UCSD-AML1 (cell line): ENCODE measurements around the gene ZNF439.
"Not testable (repeated sequence)": the region's sequence is repeated elsewhere in the genome, so short reads cannot be mapped to it uniquely, and the experiment has no call there.

Experiments
- DNase-seq: peaks from one replicate; lab custom pipeline; 2025; ENCODE audit not compliant: unreplicated experiment; lab: John Stamatoyannopoulos, UW

The ZNF439 gene

GRCh38 chr19:11867766-11868165, 19.2 kb downstream of the ZNF439 start:
- DNase-seq, result not testable (repeated sequence)

- DNase-seq, result no peak
Measured at GRCh38 chr19:11868188-11868587, 19.7 kb downstream of the ZNF439 start.

GRCh38 chr19:11872624-11873023, 24.1 kb downstream of the ZNF439 start:
- no peak for DNase-seq

GRCh38 chr19:11873762-11874161, 25.2 kb downstream of the ZNF439 start:
- no peak for DNase-seq

- peak; percentile 34 for DNase-seq
Measured at GRCh38 chr19:11879687-11880266, 31.3 kb downstream of the ZNF439 start.

- DNase-seq, result no peak
Measured at GRCh38 chr19:11880598-11880997, 32.1 kb downstream of the ZNF439 start.

- peak; percentile 53 for DNase-seq
Measured at GRCh38 chr19:11881151-11881800, 32.8 kb downstream of the ZNF439 start.

- no peak for DNase-seq
Measured at GRCh38 chr19:11882606-11883005, 34.1 kb downstream of the ZNF439 start.

GRCh38 chr19:11887234-11887610, 38.7 kb downstream of the ZNF439 start:
- DNase-seq, result no peak

- peak; percentile 84 for DNase-seq
Measured at GRCh38 chr19:11887611-11888531, 39.3 kb downstream of the ZNF439 start, which contains the start of gene ZNF69. TSS of gene ZNF69 (plus strand) at chr19:11887782. CDS start at chr19:11887924, 142 bp downstream.

GRCh38 chr19:11889901-11890300, 41.4 kb downstream of the ZNF439 start:
- not testable (repeated sequence) for DNase-seq

- DNase-seq, result no peak
Measured at GRCh38 chr19:11890634-11891033, 42.1 kb downstream of the ZNF439 start.

GRCh38 chr19:11894851-11895250, 46.3 kb downstream of the ZNF439 start:
- DNase-seq, result no peak

GRCh38 chr19:11902228-11902627, 53.7 kb downstream of the ZNF439 start:
- DNase-seq, result no peak

- DNase-seq, result no peak
Measured at GRCh38 chr19:11905928-11906327, 57.4 kb downstream of the ZNF439 start.

- DNase-seq, result not testable (repeated sequence)
Measured at GRCh38 chr19:11911937-11912336, 63.4 kb downstream of the ZNF439 start.

- DNase-seq, result not testable (repeated sequence)
Measured at GRCh38 chr19:11914417-11915051, 66.0 kb downstream of the ZNF439 start.
